Measurements from ENCODE around the gene PDCD11.

PDCD11 gene

DNA sequence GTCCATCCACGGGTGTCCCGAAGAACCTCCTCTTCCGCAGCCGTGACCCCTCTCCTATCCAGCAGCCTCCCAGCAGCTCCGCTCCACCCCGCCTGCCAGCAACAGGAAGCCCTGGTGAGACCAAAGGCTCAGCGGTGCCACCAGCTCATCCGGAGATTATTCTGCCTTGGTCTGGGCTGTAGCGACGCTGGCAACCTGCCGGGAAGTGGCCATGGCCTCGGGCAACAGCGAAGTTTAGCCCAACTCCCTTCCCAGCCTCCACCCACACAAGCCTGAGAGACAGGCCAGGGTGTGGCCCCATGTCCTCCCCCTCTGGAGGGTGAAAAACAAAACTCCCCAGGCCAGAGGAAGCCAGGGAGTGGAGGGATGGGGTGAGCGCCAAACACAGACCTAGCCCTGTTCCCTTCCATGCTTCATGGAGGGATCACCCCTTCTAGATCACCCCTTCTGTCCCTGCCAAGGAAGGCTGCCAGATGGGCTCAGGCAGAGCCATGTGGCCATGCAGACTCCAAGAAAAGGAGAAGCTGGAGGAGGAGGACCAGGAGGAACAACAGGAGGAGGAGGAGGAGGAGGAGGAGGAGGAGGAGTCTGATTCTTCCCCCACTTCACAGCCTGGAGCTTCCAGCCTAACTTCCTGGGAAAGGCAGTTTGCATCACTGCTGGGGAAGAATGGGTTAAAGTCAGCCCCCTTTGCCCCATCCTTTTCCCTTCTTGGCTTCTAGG, 54.8 kb downstream of the PDCD11 start:
- DNase-seq (ENCODE audit: low read depth), result peak; percentile 20

DNA sequence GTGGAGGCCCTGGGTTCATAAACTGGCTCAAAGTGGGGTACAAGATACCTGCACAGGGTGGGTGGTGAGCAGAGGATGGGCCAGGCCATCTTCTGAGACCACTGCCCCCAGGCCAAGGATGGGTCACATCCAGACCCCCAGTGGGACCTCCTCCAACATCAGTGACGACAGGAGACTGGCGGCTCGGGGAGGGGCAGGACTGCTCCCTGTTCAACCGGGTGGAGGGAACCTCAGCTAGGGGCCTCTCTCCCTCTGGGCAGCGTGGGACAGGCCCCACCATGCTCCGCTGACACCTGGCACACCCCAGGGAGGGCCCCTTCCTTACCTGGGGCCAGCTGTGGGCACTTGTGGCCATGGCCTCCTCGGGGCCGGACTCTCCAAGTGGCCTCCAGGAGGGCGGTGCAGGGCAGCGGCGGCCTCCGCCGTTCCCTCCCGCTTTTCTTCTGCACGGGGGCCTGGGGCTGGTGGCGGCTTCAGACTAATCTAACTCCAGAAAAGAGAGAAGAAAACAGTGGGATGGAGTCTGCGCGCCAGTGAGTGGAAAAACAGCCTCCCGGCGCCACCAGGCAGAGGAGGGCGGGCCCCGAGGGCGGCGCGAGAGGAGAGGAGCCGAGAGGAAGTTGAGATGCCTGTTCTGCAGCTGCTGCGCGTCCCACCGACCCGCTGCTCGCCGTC, 55.5 kb downstream of the PDCD11 start, which contains the start of gene CALHM2:
Gene CALHM2 (minus strand): TSS at position 540 of the 675 bp plus-strand sequence. CDS start 2,429 bp downstream, outside the sequence.
- DNase-seq (ENCODE audit: low read depth), result peak; percentile 38

DNA sequence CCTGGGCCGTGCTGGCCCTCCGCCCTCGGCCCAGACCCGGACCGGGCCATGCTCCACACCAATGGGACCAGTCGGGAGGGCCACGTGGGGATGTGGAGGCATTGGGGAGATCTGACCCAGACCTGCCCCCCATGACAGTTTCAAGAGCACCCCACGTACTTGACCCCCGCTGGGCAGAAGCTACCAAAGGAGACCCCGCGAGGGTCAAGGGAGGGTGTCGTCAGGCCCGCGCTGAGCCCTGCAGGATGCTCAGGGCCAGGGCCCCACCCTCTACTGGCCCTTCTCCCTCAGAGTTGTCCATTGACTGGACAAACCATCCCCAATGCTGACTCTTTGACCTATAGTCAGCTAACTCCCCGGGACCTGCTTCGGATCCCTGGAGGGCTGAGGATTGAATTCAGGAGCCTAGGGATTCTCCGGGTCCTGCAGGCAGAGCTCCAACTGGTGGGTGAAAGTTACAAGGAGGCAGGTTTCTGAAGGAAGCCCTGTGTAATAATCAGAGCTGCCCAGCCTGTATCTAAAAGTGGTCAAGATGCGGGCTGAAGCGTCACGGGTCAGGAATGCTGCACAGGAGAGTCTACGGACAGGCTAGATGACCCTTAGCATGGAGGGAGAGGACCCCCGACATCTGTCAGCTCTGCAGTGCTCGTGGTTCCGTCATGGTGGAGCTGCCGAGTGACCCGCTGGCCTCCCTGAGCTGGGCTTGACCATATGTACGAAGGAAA, 56.2 kb downstream of the PDCD11 start:
- DNase-seq (ENCODE audit: low read depth), result no peak

DNA sequence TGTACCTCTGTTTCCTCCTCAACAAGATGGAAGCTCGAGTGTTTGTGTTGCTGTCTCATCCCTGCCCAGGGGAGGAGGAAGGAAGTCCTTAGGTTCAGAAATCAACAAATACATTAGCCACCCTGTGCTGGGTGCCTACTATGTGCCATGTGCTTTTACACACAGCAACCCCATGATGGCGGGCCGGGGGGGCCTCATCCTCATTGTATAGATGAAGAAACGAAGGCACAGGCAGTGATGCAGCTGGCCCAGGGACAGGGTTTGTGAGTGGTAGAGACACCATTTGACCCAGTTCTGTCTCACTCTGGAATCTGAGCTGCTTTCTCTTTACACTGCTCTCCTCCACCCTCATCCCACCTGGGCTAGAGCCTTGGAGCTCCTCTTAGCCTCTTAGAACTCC, 57.6 kb downstream of the PDCD11 start:
- no peak for DNase-seq (ENCODE audit: low read depth)

DNA sequence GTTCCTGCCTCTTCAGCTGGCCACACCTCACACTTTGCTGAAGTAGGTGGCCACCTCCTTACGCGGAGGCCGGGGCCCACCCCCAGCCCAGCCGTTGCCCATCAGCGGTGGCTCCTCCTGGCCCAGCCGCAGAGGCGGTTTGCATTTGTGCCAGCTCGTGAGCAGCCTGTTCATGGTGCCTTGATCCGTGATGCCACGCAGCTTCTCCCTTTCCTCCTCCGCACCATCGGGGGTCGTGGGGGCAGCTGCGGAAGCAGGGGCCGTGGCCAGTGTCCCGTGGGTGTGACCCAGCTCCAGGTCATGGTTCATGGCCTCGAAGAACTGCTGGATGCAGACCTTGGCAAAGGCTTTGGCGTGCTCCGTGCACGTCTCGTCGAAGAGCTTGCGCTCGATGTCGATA, 58.8 kb downstream of the PDCD11 start:
- no peak for DNase-seq (ENCODE audit: low read depth)

DNA sequence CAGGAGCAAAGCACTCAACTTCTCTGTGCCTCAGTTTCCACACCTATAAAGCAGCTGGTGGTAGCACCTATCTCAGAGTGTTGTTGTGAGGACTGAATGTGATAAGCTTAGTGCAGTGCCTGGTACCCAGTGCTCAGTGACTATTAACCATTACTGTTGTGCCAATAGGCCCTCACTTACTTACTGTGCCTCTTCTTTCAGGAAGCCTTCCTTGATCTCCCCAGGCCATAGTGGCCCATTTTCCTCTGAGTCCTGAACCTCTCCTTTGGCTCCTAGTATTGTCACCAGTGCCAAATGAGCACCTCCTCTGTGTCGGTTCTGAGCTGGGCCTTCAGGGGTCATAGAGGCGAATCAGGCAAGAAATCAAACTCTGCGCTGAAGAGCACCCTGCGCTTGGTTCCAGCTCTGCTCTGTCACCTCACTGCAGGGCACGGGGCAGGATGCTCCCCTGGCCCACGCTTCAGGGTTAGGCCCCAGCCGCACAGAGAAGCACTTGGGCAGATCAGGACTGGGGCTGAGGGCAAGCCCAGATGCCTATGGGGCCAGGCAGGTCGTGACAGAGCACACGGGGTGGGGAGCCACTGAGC, 59.7 kb downstream of the PDCD11 start:
- DNase-seq (ENCODE audit: low read depth), result no peak

DNA sequence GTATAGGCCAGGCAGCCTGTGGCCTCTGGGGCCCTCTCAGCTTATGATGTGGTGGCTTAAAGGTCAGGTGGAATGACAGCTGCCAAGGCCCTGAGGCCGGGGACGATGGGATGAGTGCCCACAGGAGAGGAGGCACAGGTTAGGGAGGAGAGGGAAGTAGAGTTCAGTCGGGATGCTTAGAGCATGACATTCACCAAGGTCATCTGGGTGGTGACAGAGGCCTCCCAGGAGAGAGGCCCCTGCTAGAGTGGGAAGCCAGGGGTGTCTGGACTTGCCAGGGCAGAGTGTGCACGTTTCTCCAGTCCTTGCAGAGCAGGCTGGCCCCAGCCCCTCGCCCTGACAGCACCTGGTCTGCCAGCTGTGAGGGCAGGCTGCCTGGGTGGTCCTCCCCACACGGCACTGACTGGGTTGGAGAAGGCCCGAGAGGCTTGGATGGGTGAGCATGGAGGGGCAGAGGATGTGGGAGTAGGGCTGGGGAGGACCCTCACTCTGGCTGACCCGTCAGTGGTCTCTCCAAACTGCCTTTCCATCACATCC, 60.8 kb downstream of the PDCD11 start:
- DNase-seq (ENCODE audit: low read depth), result no peak

DNA sequence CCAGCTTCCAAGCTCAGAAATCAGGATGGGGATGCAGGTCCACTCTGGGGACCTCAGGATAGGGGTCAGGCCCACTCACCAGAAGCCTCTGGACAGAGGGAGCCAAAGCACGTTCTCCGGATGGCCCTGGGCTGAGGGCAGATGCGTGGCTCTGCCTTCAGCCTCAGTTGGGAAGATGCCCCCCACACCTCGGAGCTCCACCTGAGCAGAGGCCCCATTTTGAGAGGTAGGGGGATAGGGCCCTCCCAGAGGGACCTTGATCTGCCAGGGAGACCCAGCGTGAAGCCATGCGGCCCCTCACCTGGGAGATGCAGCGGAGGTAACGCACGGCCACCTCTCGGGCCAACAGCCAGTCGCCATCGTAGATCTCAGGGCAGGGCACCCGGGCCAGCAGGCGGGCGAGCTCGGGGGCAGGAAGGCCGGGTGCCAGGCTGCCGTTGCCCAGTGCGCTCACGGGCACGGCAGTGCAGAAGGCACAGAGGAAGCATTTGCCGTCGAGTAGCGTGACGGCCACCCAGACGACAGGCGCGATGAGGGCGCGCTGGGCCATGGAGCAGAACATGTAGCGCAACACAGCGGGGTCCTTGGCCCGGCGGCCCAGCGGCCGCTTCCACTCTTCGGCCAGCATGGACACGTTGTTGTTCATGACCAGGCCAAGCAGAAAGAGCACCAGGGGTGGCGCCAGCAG, 61.6 kb downstream of the PDCD11 start:
- DNase-seq (ENCODE audit: low read depth), result no peak

DNA sequence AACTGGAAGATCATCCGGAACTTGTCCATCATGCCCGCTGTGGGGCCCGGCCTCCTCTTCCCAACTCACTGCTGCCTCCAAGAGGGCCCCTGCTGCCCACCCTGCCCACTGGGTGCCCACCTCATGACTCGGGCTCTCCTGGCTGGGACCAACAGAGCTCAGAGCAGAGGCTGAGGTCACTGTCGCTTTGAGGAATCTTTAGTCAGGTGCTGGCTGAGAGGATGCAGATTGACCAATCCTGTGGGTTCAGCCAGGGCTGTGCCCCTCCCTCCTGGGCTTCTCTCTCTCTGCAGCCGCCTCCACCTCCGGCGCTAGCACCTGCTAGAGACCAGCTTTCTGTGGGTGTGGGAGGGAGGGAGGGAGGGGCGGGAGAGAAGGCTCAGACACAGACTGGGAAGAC, 62.3 kb downstream of the PDCD11 start, which contains the start of gene CALHM1:
Gene CALHM1 (minus strand): TSS at position 181 of the 400 bp plus-strand sequence. CDS start 149 bp downstream, at position 32.
- DNase-seq (ENCODE audit: low read depth), result no peak

DNA sequence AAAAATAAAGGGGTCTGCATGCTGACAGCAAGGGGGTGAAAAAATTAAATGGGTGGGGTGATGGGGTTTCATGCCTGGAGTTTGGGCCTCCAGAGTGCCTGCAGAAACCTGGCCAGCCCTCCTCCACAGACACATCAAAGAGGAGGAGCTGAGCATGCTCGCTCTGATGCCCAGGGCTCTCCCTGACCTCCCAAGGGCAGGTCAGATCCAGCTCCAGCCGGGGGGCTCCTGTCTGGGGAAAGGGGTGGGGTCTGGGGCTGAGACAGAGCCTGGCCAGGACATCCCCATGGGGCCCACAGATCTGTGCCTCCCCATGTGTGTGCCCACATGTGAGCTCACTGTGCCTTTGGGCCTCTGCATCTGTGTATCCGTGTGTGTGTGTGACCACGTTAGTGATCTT, 63.2 kb downstream of the PDCD11 start:
- DNase-seq (ENCODE audit: low read depth), result no peak

DNA sequence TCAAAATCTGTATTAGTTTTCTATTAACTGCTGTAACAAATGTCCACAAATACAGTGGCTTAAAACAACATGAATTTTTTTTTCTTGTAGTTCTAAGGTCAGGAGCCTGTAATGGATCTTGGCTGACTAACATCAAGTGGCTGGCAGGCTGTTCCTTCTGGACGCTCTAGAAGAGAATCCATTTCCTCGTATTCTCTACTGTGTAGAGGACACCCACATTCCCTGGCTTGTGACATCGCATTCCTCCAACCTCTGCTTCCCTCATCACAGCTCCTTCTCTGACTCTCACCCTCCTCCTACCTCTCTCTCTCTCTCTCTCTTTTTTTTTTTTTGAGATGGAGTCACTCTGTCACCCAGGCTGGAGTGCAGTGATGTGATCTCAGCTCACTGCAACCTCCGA, 67.1 kb downstream of the PDCD11 start:
- DNase-seq (ENCODE audit: low read depth), result no peak

DNA sequence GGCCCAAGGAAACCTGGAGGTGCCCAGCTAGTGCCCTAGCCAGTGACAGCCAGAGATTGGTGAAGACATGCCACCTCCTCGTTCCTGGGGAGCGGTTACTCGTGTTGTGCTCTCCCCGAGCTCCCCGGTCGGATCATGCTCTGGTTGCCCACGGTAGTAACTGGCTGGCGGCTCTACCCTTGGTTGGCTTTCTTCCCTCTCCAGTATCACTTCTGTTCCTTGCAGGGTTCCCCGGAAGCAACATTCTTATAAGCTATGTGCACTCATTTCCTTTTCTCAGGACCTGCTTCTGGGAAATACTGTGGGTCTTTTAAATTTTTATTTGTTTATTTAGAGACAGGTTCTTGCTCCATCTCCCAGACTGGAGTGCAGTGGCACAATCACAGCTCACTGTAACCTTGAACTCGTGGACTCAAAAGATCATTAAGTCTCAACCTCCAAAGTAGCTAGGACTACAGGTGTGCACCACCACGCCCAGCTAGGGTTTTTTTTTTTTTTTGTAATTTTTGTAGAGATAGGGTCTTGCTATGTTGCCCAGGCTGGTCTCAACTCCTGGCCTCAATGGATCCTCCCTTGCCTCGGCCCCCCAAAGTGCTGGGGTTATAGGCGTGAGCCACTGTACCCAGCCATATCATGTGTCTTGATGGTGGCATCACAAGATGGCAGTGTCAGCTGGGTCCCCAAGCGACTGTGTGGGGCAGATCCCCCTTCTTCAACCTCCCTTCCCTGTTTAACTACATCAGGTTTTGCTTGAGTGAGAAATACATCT, 69.2 kb downstream of the PDCD11 start:
- no peak for DNase-seq (ENCODE audit: low read depth)

DNA sequence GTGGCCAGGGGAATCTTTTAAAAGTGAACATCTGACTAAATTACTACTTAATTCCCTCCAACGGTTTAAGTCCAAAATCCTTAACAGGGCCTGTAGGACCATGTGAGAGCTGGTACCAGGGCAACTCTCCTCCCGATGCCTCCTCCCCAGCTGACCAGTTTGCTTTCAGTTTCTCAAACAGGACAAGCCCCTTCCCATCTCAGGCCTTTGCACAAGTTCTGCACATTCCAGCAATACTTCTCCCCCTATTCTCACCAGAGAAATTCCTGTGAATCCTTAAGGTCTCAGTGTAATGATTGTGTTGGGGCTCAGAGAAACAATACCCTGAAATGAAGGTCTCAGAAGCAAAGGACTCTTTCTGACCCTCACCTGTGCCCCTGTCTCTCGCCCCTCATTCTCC, 70.3 kb downstream of the PDCD11 start:
- no peak for DNase-seq (ENCODE audit: low read depth)

DNA sequence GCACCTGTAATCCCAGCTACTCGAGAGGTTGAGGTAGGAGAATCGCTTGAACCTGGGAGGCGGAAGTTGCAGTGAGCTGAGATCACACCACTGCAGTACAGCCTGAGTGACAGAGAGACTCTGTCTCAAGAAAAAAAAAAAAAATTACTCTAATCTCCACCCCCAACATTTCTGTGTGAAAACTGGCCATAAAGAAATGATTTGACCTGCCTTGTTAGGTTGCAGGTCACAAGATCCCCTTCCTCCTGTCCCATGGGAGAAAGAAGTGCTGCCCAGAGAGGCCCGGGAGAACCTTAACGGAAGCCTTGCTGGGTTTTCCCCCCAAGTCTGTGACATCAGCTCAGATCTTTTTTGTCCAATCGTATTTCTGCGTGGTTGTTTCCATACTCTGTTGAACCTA, 71.0 kb downstream of the PDCD11 start:
- no peak for DNase-seq (ENCODE audit: low read depth)

DNA sequence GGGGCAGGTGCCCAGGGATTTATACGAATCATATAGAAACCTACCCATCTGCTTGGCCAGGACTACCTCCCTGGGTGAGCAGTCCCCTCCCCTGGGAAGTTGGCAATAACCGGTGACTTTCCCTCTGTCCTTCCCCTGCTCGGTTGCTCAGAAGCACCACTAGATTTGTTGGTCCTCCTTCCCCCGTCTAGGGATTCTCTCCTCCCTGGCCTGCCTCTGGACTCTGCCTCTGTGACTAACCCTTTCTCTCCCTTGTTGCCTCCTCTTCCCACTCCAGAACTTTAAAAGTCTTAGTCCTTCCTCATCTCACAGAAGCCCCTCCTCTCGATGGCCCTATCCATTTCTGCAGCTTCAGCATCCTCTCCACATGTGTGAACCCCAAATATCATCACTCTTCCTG, 72.8 kb downstream of the PDCD11 start:
- DNase-seq (ENCODE audit: low read depth), result no peak

DNA sequence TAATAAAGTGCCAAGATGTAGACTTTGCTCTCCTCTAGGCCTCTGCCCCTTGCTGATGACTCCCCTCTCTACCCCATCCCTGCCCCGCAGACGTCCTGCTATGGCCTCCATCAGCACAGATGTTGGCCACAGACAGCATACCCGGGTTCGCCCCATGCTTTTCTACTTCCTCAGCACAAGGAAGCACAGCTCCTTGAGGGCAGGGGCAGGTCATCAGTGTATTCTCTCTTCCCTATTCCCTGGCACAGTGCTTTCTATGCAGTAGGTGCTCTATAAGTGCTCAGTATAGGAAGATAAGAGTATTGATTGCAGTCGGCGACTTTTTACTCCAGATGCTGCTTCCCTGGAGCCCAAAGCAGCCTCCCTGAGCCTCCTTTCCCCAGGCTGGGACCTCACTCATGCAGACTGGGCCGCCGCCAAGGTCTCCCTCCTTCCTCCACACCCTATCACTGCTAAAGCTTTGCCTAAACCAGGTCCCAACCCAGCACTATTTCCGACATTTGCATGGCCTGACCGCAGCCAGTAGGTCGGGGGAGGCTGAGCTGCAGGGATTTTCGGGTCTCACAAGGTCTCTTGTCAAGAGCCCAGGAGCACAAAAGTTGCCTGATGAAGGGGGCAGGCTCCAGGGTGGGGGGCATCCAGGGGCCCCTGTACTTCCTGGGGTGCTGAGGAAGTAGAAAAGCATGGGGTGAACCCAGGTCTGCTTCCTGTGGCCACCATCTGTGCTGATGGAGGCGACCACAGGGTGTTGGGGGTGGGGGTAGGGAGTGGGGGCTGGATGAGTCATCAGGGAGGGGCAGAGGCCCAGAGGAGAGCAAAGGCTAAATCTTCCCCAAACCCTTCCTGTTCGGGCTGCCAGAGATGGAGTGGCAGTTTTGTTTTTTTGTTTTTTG, 74.6 kb downstream of the PDCD11 start:
- peak; percentile 63 for DNase-seq (ENCODE audit: low read depth)

DNA sequence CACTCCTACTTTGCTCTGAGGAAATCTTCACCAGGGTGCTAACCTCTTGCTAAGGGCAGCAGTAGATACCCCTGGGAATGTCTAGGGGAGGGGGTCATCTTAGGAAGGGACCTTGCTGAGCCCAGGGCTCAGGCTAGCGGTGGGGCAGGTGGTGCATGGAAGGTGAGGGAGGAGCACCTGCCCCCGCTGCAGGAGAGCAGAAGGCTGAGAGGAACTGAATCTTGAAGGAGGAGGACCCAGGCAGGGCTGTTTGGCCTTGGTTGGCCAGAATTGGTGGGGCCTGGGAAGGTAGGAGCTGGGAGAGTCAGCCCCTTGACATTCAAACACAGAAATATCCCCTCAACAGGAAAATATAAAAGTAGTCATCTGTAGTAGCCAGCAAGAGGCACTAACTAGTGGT, 75.6 kb downstream of the PDCD11 start:
- DNase-seq (ENCODE audit: low read depth), result no peak

DNA sequence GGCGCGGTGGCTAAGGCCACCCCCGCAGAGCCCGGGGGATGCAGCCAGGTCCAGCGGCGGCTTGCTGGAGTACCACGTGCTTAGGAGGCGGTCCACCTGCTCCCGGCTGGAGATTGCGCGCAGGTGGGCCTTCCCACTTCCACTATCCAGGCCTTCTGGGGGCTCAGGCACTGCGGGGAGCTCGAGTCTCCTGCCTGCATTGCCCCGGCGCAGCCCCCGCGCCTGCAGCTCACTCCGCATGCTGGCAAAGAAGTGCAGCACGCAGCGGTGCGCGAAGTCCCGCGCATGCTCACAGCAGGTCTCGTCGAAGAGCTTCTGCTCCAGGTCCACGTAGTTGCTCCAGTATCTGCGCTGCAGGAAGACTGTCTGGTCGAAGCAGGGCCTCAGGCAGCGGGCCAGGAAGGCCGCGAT, 76.8 kb downstream of the PDCD11 start:
- no peak for DNase-seq (ENCODE audit: low read depth)

DNA sequence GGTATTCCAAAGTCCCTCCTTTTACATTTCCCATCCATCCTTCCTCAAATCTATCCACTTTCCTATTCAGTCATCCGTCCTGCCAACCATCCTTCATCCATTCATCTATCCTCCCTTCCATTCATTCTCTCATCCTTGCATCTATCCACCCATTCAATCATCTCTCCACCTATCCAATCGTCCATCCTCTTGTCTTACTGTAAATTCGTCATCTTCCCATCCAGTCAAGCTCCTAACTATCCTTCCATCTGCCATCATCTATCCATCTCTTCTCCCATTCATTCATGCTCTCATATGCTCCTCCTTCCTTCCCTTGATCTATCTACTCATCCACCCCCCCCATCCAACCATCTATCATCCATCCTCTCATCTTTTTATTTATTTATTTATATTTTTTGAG, 77.7 kb downstream of the PDCD11 start:
- DNase-seq (ENCODE audit: low read depth), result no peak

DNA sequence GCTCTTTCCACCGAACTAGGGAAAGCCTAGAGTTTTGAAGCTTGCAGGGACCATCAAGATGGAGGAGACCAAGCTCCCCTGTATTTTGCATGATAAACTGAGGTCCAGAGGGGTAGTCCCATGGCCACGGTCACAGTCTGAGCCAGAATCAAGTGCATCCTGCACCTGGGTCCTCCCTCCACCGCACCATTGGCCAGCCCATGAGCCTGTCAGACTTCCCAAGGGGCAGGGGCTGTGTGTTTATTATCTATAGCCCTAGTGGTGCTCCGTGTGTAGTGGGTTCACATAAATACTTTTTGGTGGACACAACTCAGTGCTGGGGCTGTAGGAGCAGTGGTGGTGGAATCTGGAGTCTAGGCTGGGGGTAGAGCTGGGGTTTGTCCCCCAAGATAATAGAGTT, 79.0 kb downstream of the PDCD11 start:
- DNase-seq (ENCODE audit: low read depth), result no peak

All from activated gamma-delta T cell treated with anti-CD3 and anti-CD28 coated beads, Interleukin-2, amount 50 U/mL, for 16 hours (primary cell).